D721Med (cell line): Measurements from ENCODE around the gene ZNF19.

Source experiments
- DNase-seq: peaks from one replicate; pipeline ENCODE4 v3.0.0; 2011; ENCODE audit warnings: low spot score; ENCODE audit not compliant: insufficient read length
- FAIRE-seq: peaks from 2 replicates; lab custom pipeline; 2011; peaks lifted over from hg19 to GRCh38; lab: Jason Lieb, UNC
- TF ChIP-seq, protein P1 (sequence below): IDR thresholded peaks from 2 replicates; pipeline ENCODE4 v1.5.1; 2012; ENCODE audit warnings: mild to moderate bottlenecking, control low read depth; ENCODE audit not compliant: insufficient read depth; ENCODE audit errors: missing control alignments

ZNF19 gene

DNA sequence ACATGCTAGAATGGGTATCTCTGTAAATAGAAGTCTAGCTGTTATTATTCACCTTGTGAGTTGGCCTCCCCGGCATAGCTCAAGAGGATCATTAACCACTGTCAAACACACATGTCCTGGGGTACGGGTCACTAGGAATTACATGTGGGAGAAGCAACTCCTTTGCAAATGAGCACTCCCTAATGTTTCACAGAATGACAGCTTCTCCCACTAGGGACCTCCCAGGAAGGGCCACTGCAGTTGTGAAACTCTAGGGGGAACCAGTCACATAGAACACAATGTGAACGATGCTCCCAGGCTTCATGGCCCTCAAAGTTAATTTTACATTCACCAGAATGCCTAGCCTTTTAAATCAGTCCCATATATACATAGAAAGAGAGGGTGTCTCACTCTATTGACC, 12.4 kb upstream of the ZNF19 start:
- DNase-seq (no peak), FAIRE-seq (no peak)
- TF ChIP-seq, protein P1, sequence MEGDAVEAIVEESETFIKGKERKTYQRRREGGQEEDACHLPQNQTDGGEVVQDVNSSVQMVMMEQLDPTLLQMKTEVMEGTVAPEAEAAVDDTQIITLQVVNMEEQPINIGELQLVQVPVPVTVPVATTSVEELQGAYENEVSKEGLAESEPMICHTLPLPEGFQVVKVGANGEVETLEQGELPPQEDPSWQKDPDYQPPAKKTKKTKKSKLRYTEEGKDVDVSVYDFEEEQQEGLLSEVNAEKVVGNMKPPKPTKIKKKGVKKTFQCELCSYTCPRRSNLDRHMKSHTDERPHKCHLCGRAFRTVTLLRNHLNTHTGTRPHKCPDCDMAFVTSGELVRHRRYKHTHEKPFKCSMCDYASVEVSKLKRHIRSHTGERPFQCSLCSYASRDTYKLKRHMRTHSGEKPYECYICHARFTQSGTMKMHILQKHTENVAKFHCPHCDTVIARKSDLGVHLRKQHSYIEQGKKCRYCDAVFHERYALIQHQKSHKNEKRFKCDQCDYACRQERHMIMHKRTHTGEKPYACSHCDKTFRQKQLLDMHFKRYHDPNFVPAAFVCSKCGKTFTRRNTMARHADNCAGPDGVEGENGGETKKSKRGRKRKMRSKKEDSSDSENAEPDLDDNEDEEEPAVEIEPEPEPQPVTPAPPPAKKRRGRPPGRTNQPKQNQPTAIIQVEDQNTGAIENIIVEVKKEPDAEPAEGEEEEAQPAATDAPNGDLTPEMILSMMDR, result no peak

DNA sequence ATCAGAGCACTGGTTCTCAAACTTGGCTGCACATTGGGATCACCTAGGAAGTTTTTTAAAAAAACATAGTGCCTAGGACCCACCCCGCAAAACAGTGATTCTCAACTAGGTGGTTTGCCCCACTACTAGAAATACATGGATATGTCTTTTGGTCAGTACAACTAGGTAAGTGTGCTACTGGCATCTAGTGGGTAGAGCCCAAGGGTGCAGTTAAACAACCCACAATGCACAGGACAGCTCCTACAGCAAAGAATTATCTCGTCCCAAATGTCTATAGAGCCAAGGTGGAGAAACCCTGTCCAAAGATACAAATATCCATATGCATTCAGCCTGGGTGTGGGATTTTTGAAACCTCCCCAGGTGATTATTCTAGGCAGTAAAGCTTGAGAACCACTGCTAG, 11.8 kb upstream of the ZNF19 start:
- DNase-seq, result no peak
- no peak for FAIRE-seq
- TF ChIP-seq, protein P1, result no peak

DNA sequence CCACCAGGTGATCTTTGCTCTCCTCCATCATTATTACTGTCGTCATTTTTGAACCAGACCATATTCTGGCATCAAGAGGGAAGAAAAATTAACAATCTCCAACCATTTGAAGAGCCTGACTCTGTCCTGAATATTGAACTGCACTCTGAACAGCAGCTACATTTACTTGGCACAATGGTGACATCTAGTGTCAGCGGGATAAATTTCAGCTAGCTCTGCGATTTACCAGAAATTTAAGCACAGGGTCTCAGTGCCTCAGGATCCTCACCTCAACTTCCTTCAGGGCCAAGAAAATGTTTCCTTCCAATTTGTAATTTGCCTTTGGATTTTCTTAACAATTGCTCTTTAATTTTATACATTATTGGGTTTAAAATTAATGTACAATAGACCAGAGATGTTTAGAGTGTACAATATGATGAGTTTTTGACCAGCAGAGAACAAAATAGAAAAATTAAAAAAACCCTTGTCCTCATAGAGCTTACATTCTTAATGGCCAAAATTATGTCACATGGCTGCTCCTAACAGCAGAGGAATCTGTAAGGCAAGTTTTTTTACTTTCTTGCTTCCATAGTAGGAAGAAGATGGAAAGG, 10.7 kb upstream of the ZNF19 start:
- FAIRE-seq (no peak), DNase-seq (no peak)
- TF ChIP-seq, protein P1, result peak; percentile 84

DNA sequence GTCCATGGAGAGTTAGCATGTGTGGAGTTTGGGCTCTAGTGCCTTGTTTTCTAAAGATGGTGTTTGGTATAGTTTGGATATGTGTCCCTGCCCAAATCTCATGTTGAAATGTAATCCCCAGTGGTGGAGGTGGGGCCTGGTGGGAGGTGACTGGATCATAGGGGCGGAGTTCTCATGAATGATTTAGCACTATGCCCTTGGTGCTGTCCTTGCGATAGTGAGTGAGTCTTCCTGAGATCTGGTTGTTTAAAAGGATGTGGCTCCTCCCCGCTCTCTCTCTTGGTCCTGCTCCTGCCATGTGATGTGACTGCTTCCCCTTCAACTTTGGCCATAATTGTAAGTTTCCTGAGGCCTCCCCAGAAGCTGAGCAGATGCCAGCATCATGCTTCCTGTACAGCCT, 8.9 kb upstream of the ZNF19 start:
- FAIRE-seq (no peak), DNase-seq (no peak)
- TF ChIP-seq, protein P1, result no peak

DNA sequence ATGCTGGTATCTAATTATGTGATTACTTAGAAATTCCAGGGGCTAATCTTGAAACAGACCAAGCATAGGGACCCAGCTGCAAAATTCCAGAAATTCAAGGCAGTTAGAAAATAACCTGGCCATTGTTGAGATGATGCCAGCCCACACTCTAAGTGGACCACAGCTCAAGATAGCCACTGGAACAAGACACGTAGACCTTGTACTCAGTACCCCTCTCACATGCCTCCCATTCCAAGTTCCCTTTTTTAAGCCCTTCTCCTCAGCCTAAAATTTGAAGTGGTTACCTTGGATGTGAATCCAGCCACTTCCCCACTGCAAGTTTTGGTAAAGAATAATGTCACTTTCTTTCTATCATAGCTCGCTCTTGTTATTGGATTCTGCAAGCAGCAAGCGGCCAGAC, 4.1 kb upstream of the ZNF19 start:
- DNase-seq (no peak), FAIRE-seq (no peak)
- TF ChIP-seq, protein P1, result no peak

DNA sequence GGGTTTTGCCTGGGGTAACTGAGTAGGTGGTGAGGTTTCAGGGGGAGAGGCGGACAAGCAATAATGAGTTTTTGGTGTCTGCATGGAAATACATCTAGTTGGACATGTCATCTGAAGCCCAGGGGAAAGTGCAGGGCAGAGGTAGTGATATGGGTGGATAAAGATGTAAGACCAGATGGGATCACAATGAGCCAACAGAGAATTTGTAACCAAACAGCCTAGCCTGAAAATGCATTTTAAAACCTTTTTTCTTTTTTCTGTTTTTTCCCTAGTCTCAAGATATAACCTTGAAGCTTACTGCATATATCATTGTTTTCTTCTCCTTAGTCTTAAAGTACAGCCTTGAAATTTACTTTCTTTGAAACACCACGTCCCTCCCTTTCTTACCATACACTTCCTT, 3.7 kb upstream of the ZNF19 start:
- TF ChIP-seq, protein P1, result no peak
- FAIRE-seq (no peak), DNase-seq (no peak)

DNA sequence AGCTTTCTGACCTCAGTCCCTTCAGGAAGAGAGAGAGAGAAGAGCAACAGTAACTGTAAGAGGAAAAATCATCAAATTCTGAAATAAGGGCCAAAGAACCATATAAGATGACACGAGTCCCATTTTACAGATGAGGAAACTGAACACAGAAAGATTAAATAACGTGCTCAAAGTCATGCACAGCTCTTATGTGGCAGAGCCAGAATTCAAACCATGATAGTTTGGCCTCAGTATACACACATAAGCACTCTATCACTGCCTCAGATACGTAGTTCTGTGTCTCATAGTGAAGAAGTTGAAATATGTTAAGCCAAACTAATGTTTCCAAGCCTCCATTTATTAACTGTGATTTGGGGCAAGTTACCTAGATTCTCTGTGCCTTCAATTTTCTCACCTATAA, 1.9 kb upstream of the ZNF19 start:
- FAIRE-seq, result no peak
- TF ChIP-seq, protein P1, result no peak
- no peak for DNase-seq
